Liver (tissue), 9 donors: ENCODE data around the gene VPS26B. TPM values are rescaled to one million over a fixed set of nuclear protein-coding genes. Genes with fewer than 3 reads are reported as not detected.

Experiments used
- DNase-seq: peaks from one replicate; pipeline ENCODE4 v3.0.0-alpha.2; 2017; ENCODE audit warnings: low spot score
- H3K27ac ChIP-seq, 2 donors: one replicate each; pipeline ENCODE4 v1.7.0; 2013; ENCODE audit warnings: inconsistent platforms in 2 of 2, low read length in 2 of 2, control low read depth in 1 of 2, low read depth in 1 of 2, mild to moderate bottlenecking in 1 of 2
- H3K27me3 ChIP-seq, 4 donors: one replicate each; pipeline versions ENCODE4 v1.6.1 to v1.7.0; 2013; ENCODE audit warnings: low read length in 3 of 4, inconsistent platforms in 1 of 4, mild to moderate bottlenecking in 1 of 4, moderate library complexity in 1 of 4; ENCODE audit not compliant: control insufficient read depth in 4 of 4, insufficient read depth in 4 of 4
- H3K36me3 ChIP-seq, 4 donors: one replicate each; pipeline versions ENCODE4 v1.6.1 to v1.7.0; 2013; ENCODE audit warnings: low read length in 3 of 4, mild to moderate bottlenecking in 3 of 4, low read depth in 1 of 4, moderate library complexity in 1 of 4; ENCODE audit not compliant: control insufficient read depth in 4 of 4, insufficient read depth in 3 of 4
- H3K4me1 ChIP-seq, 4 donors: one replicate each; pipeline versions ENCODE4 v1.6.1 to v1.7.0; 2013; ENCODE audit warnings: low read length in 3 of 4, mild to moderate bottlenecking in 3 of 4, moderate library complexity in 1 of 4; ENCODE audit not compliant: control insufficient read depth in 4 of 4, insufficient read depth in 4 of 4
- H3K4me3 ChIP-seq, 3 donors: one replicate each; pipeline versions ENCODE4 v1.6.1 to v1.7.0; 2013; ENCODE audit warnings: low read length in 3 of 3, control low read depth in 1 of 3, low read depth in 1 of 3, mild to moderate bottlenecking in 1 of 3
- H3K9ac ChIP-seq, 2 donors: one replicate each; pipeline ENCODE4 v1.7.0; 2013; ENCODE audit warnings: low read length in 2 of 2, mild to moderate bottlenecking in 2 of 2, moderate library complexity in 2 of 2, control low read depth in 1 of 2, low read depth in 1 of 2
- H3K9me3 ChIP-seq, 4 donors: one replicate each; pipeline versions ENCODE4 v1.6.1 to v1.7.0; 2013; ENCODE audit warnings: low read length in 3 of 4; ENCODE audit not compliant: control insufficient read depth in 4 of 4
- EGR1 ChIP-seq, 2 donors: IDR thresholded peaks; 2 replicates each; pipeline ENCODE4 v1.6.1; 2016 to 2018; ENCODE audit warnings: antibody characterized with exemption in 2 of 2, low read depth in 2 of 2
- FOXA1 ChIP-seq: IDR thresholded peaks from 2 replicates; pipeline ENCODE4 v1.6.1; 2016; ENCODE audit warnings: antibody characterized with exemption
- FOXA2 ChIP-seq: IDR thresholded peaks from 2 replicates; pipeline ENCODE4 v1.6.1; 2016; ENCODE audit warnings: antibody characterized with exemption
- GABPA ChIP-seq, 2 donors: IDR thresholded peaks in 1 of 2; conservative IDR thresholded peaks in 1 of 2; 2 replicates each; pipeline ENCODE4 v1.6.1; 2016; ENCODE audit warnings: antibody characterized with exemption in 2 of 2, mild to moderate bottlenecking in 1 of 2, moderate library complexity in 1 of 2
- HNF4A ChIP-seq, 2 donors: conservative IDR thresholded peaks; 2 replicates each; pipeline ENCODE4 v1.6.1; 2016; ENCODE audit warnings: antibody characterized with exemption in 2 of 2, mild to moderate bottlenecking in 2 of 2
- HNF4G ChIP-seq: IDR thresholded peaks from 2 replicates; pipeline ENCODE4 v1.6.1; 2016; ENCODE audit warnings: antibody characterized with exemption
- JUND ChIP-seq, 2 donors: IDR thresholded peaks; 2 replicates each; pipeline ENCODE4 v1.6.1; 2016; ENCODE audit warnings: antibody characterized with exemption in 2 of 2
- NR2F2 ChIP-seq: IDR thresholded peaks from 2 replicates; pipeline ENCODE4 v1.6.1; 2016; ENCODE audit warnings: antibody characterized with exemption
- RAD21 ChIP-seq, 2 donors: IDR thresholded peaks; 2 replicates each; pipeline ENCODE4 v1.6.1; 2016; ENCODE audit warnings: antibody characterized with exemption in 2 of 2, mild to moderate bottlenecking in 2 of 2
- RXRA ChIP-seq, 2 donors: IDR thresholded peaks; 2 replicates each; pipeline ENCODE4 v1.6.1; 2017 to 2018; ENCODE audit warnings: antibody characterized with exemption in 2 of 2, mild to moderate bottlenecking in 1 of 2
- SP1 ChIP-seq: IDR thresholded peaks from 2 replicates; pipeline ENCODE4 v1.6.1; 2018; ENCODE audit warnings: antibody characterized with exemption, mild to moderate bottlenecking
- TAF1 ChIP-seq: conservative IDR thresholded peaks from 2 replicates; pipeline ENCODE4 v1.6.1; 2016; ENCODE audit warnings: antibody characterized with exemption, mild to moderate bottlenecking
- YY1 ChIP-seq: IDR thresholded peaks from 2 replicates; pipeline ENCODE4 v1.6.1; 2016; ENCODE audit warnings: antibody characterized with exemption, mild to moderate bottlenecking
- WGBS: extraction: QIAGEN DNeasy Blood & Tissue Kit; methylation state at CpG from one replicate; pipeline ENCODE4 v1.1.7; 2013; 5-methylcytosine and 5-hydroxymethylcytosine counted together
- polyA plus RNA-seq, 2 donors: library from polyadenylated mRNA; stranded (reverse) in 1 of 2; unstranded in 1 of 2; fragments of 200-250 nt in 1 of 2; fragments of >200 nt in 1 of 2; fragmentation: Nextera tagmentation in 1 of 2; extraction: Ambion mirVana in 1 of 2; gene quantifications; one replicate each; pipeline versions ENCODE4 v1.2.1 to v1.2.3, GENCODE V29; 2013 to 2015
- total RNA-seq, 2 donors: library from RNA; depleted of rRNA; stranded (reverse); fragments of >200 nt; gene quantifications; one replicate each; pipeline ENCODE4 v1.2.3, GENCODE V29; 2014
- TF ChIP-seq, protein P1 (sequence below): IDR thresholded peaks from 2 replicates; pipeline ENCODE4 v1.6.1; 2016; ENCODE audit warnings: antibody characterized with exemption
- TF ChIP-seq, protein P2 (sequence below): IDR thresholded peaks from 2 replicates; pipeline ENCODE4 v1.6.1; 2016; ENCODE audit warnings: antibody characterized with exemption
- TF ChIP-seq, protein P3 (sequence below): fragments of 150-350 bp; IDR thresholded peaks from 2 replicates; pipeline ENCODE4 v1.5.1; 2017; ENCODE audit warnings: improper control_type of control experiment, low read depth, low read length; ENCODE audit not compliant: missing input control
- TF ChIP-seq, protein P4 (sequence below): IDR thresholded peaks from 2 replicates; pipeline ENCODE4 v1.6.1; 2016; ENCODE audit warnings: antibody characterized with exemption, mild to moderate bottlenecking
- TF ChIP-seq, protein P5 (sequence below): IDR thresholded peaks from 2 replicates; pipeline ENCODE4 v1.6.1; 2016; ENCODE audit warnings: antibody characterized with exemption
- donor health status: healthy.
- donor health status: healthy.
- donor health status: healthy.
- donor health status: healthy.
- donor health status: healthy.

Gene VPS26B
- total RNA-seq (10 to 100 TPM; 19.3 to 35.0 TPM), polyA plus RNA-seq (10 to 100 TPM; 12.6 to 21.1 TPM)

DNA sequence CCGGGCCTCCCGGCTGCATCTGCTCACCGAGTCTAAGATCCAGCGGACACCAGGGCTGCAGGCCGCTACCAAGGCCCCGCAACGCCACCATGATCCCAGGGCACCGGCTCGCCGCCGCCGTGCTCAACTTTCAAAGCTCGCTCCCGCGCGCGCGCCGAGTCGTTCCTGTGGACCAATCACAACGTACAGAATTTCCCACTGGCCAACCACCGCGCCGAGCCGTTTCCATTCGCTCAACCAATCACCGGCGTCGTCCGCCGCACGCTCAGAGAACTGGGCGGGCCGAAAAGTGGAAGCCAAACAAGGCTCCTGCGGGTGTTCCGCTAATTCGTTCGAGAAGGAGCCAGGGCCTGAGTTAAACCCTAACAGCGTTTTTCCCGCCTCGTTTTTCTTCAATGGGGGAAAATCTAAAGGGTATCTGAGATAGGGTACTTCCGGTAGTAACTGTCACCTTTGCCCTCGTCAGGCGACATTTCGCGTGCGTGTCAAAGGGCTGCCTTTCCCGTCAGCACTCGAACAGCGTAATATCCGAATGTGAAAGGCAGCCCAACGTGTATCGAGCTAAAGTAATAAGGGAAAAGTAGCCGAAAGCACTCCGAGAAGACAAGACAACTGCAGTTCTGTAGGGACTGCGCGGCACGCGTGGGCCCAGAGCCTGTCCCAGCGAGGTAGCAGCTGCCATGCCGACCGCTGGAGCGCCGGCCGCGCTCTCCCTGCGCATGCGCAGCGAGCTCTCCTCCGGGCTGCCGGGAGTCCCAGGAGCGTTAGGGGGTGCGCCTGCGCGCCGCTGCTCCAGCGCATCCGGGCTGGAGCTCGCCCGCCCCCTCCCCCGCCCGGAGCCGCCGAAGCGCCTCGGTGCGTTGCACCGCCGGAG lies at the start of gene VPS26B, which contains the start of gene NCAPD3:
TSS of gene VPS26B (plus strand) at position 836 of the 874 bp plus-strand sequence. CDS start 452 bp downstream, outside the sequence.
TSS of gene NCAPD3 (minus strand) at position 132 of the 874 bp plus-strand sequence. CDS start at position 91, 41 bp downstream.
- peaks cover 3 to 9% (median 6%) of the 10 kb centered on the region in 4 donors for H3K36me3 ChIP-seq
- peak within 1 kb of the TSS; percentile 93 to 99 for H3K27ac ChIP-seq
- H3K27me3 ChIP-seq: no peaks in the 10 kb centered on the region
- WGBS: under 1% methylated on average over 89 of the region's 89 CpGs
- peak within 1 kb of the TSS; percentile 61 to 64 for H3K9ac ChIP-seq
- H3K4me3 ChIP-seq: peak within 1 kb of the TSS; percentile 76 to 83 (median 81)
- DNase-seq: peak; percentile 96
- TF ChIP-seq, protein P1, sequence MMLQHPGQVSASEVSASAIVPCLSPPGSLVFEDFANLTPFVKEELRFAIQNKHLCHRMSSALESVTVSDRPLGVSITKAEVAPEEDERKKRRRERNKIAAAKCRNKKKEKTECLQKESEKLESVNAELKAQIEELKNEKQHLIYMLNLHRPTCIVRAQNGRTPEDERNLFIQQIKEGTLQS: no peak
- TF ChIP-seq HNF4A (conservative IDR thresholded peaks at IDR 0.05) (peak; percentile 28 to 51), YY1 (peak; percentile 66), FOXA1 (no peak), SP1 (peak; percentile 91), JUND (IDR thresholded peaks at IDR 0.05) (no peak), HNF4G (no peak), TAF1 (no peak), RAD21 (IDR thresholded peaks at IDR 0.05) (peak in 1 of 2 donors; percentile 18), RXRA (IDR thresholded peaks at IDR 0.05) (peak; percentile 55 to 67), NR2F2 (peak; percentile 85), EGR1 (IDR thresholded peaks at IDR 0.05; ENCODE audit: low read depth in 2 of 2) (peak in 1 of 2 donors; percentile 31), GABPA (IDR thresholded peaks at IDR 0.05 in 1 of 2, conservative IDR thresholded peaks at IDR 0.05 in 1 of 2) (peak in 1 of 2 donors; percentile 75), FOXA2 (no peak)
- TF ChIP-seq, protein P2, sequence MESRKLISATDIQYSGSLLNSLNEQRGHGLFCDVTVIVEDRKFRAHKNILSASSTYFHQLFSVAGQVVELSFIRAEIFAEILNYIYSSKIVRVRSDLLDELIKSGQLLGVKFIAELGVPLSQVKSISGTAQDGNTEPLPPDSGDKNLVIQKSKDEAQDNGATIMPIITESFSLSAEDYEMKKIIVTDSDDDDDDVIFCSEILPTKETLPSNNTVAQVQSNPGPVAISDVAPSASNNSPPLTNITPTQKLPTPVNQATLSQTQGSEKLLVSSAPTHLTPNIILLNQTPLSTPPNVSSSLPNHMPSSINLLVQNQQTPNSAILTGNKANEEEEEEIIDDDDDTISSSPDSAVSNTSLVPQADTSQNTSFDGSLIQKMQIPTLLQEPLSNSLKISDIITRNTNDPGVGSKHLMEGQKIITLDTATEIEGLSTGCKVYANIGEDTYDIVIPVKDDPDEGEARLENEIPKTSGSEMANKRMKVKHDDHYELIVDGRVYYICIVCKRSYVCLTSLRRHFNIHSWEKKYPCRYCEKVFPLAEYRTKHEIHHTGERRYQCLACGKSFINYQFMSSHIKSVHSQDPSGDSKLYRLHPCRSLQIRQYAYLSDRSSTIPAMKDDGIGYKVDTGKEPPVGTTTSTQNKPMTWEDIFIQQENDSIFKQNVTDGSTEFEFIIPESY: no peak
- TF ChIP-seq, protein P3, sequence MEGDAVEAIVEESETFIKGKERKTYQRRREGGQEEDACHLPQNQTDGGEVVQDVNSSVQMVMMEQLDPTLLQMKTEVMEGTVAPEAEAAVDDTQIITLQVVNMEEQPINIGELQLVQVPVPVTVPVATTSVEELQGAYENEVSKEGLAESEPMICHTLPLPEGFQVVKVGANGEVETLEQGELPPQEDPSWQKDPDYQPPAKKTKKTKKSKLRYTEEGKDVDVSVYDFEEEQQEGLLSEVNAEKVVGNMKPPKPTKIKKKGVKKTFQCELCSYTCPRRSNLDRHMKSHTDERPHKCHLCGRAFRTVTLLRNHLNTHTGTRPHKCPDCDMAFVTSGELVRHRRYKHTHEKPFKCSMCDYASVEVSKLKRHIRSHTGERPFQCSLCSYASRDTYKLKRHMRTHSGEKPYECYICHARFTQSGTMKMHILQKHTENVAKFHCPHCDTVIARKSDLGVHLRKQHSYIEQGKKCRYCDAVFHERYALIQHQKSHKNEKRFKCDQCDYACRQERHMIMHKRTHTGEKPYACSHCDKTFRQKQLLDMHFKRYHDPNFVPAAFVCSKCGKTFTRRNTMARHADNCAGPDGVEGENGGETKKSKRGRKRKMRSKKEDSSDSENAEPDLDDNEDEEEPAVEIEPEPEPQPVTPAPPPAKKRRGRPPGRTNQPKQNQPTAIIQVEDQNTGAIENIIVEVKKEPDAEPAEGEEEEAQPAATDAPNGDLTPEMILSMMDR: no peak
- TF ChIP-seq, protein P4, sequence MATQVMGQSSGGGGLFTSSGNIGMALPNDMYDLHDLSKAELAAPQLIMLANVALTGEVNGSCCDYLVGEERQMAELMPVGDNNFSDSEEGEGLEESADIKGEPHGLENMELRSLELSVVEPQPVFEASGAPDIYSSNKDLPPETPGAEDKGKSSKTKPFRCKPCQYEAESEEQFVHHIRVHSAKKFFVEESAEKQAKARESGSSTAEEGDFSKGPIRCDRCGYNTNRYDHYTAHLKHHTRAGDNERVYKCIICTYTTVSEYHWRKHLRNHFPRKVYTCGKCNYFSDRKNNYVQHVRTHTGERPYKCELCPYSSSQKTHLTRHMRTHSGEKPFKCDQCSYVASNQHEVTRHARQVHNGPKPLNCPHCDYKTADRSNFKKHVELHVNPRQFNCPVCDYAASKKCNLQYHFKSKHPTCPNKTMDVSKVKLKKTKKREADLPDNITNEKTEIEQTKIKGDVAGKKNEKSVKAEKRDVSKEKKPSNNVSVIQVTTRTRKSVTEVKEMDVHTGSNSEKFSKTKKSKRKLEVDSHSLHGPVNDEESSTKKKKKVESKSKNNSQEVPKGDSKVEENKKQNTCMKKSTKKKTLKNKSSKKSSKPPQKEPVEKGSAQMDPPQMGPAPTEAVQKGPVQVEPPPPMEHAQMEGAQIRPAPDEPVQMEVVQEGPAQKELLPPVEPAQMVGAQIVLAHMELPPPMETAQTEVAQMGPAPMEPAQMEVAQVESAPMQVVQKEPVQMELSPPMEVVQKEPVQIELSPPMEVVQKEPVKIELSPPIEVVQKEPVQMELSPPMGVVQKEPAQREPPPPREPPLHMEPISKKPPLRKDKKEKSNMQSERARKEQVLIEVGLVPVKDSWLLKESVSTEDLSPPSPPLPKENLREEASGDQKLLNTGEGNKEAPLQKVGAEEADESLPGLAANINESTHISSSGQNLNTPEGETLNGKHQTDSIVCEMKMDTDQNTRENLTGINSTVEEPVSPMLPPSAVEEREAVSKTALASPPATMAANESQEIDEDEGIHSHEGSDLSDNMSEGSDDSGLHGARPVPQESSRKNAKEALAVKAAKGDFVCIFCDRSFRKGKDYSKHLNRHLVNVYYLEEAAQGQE: peak; percentile 73
- TF ChIP-seq, protein P5, sequence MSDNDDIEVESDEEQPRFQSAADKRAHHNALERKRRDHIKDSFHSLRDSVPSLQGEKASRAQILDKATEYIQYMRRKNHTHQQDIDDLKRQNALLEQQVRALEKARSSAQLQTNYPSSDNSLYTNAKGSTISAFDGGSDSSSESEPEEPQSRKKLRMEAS: peak; percentile 73
- peaks cover 4 to 32% (median 23%) of the 10 kb centered on the region in 4 donors for H3K4me1 ChIP-seq
- no peaks in the 10 kb centered on the region for H3K9me3 ChIP-seq
